ENCODE measurements around the gene DNAJC18. TPM values are rescaled to one million over a fixed set of nuclear protein-coding genes. Genes with fewer than 3 reads are reported as not detected.

The DNAJC18 gene
- total RNA-seq, 1 experiment from 2014 or later, result 16.7 TPM

DNA sequence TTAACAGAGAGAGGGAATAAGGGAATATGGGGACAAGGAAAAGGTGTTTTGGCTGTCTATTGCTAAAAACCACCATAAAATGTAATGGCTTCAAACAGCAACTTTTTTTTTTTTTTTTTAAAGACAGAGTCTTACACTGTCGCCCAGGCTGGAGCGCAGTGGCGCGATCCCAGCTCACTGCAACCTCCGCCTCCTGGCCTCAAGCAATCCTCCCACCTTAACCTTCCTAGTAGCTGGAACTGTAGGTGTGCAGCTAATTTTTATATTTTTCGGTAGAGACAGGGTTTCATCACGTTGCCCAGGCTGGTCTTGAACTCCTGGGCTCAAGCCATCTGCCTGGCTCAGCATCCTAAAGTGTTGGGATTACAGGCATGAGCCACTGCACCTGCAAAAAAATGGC lies 31.1 kb downstream of the DNAJC18 start:
- Histone ChIP-seq H3K9me3 (ENCODE audit: low read depth, low read length, poor library complexity, severe bottlenecking) (no peaks in the 10 kb centered on the region), H3K27me3 (replicated peaks; ENCODE audit: insufficient read depth, low read depth, low read length, poor library complexity) (no peaks in the 10 kb centered on the region), H3K36me3 (ENCODE audit: insufficient read depth, low read length, poor library complexity, severe bottlenecking) (no peaks in the 10 kb centered on the region), H3K4me1 (ENCODE audit: insufficient read depth, low read length, poor library complexity, severe bottlenecking) (peaks cover 8% of the 10 kb centered on the region), H3K27ac (ENCODE audit: low read depth, low read length, poor library complexity, severe bottlenecking) (no peak overlapping the region), H3K4me3 (ENCODE audit: low read depth, low read length, poor library complexity, severe bottlenecking) (no peak overlapping the region)
- no TSS peak for BruUV-seq (replicated peaks)
- TF ChIP-seq EZH2 (IDR thresholded peaks at IDR 0.05; ENCODE audit: borderline replicate concordance, low read depth, low read length, poor library complexity, severe bottlenecking) (no peak), CTCF (conservative IDR thresholded peaks at IDR 0.05; ENCODE audit: low read depth, low read length) (no peak)
- intact Hi-C loops (cut with micrococcal nuclease; ENCODE audit: unreplicated experiment), result no loop called here
- DNase-seq (ENCODE audit: low spot score), result no peak
- POLR2A ChIA-PET (ENCODE audit: low non-redundant PET), result interaction anchor here (0.7 kb wide), 1 partner anchor 13 kb away, joined by 3 read pairs; no protein-coding TSS in a partner anchor
- CTCF ChIA-PET, result no interaction called here

DNA sequence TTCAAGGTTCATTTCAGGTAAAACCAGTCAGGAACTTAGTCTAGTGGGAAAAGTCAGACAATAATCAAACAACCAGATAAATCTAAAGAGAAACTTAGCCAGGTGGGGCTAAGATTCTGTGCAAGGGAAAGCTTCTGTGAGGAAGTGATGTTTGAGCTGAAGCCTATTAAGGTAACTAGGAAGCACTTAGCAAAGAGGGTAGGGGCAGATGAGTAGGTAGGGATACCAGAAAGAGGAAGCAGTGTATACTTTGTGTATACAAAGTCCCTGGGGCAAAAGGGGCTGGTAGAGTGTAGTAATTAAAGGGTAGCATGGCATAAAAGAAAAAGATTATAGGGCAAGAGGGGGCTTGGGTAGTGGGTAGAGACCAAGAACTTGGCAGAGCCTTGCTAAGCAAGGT lies 31.8 kb downstream of the DNAJC18 start:
- no peak for TF ChIP-seq EZH2 (IDR thresholded peaks at IDR 0.05; ENCODE audit: borderline replicate concordance, low read depth, low read length, poor library complexity, severe bottlenecking)
- no peak for TF ChIP-seq CTCF (conservative IDR thresholded peaks at IDR 0.05; ENCODE audit: low read depth, low read length)
- intact Hi-C loops (cut with micrococcal nuclease; ENCODE audit: unreplicated experiment), result no loop called here
- CTCF ChIA-PET, result no interaction called here

DNA sequence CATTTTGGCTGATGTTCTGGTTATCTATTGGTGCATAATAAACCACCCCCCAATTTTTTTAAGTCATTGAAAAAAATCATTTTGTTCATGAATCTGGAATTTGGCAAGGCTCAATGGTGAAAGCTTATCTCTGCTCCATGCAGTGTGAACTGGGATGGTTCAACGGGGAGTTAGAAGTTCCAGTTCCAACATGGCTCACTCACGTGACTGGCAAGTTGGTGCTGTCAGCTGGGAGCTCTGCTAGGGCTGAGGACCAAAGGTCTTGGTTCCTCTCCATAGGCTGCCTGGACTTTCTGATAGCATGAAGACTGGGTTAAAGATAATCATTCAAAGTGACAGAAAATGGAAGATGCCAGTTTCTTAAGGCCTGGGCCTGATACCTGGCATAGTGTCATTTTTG lies 32.4 kb downstream of the DNAJC18 start:
- Histone ChIP-seq H3K36me3 (ENCODE audit: insufficient read depth, low read length, poor library complexity, severe bottlenecking) (no peaks in the 10 kb centered on the region), H3K4me1 (ENCODE audit: insufficient read depth, low read length, poor library complexity, severe bottlenecking) (peaks cover 8% of the 10 kb centered on the region), H3K27ac (ENCODE audit: low read depth, low read length, poor library complexity, severe bottlenecking) (no peak overlapping the region), H3K27me3 (replicated peaks; ENCODE audit: insufficient read depth, low read depth, low read length, poor library complexity) (no peaks in the 10 kb centered on the region), H3K4me3 (ENCODE audit: low read depth, low read length, poor library complexity, severe bottlenecking) (no peak overlapping the region), H3K9me3 (ENCODE audit: low read depth, low read length, poor library complexity, severe bottlenecking) (no peaks in the 10 kb centered on the region)
- no TSS peak for BruUV-seq (replicated peaks)
- intact Hi-C loops (cut with micrococcal nuclease; ENCODE audit: unreplicated experiment), result no loop called here
- no peak for DNase-seq (ENCODE audit: low spot score)
- ChIA-PET POLR2A (ENCODE audit: low non-redundant PET) (no interaction called here), CTCF (no interaction called here)
- TF ChIP-seq CTCF (conservative IDR thresholded peaks at IDR 0.05; ENCODE audit: low read depth, low read length) (no peak), EZH2 (IDR thresholded peaks at IDR 0.05; ENCODE audit: borderline replicate concordance, low read depth, low read length, poor library complexity, severe bottlenecking) (no peak)

More for the DNA sequence above, 31.8 kb downstream of the DNAJC18 start:
- H3K36me3 ChIP-seq (ENCODE audit: insufficient read depth, low read length, poor library complexity, severe bottlenecking), result no peaks in the 10 kb centered on the region
- H3K27ac ChIP-seq (ENCODE audit: low read depth, low read length, poor library complexity, severe bottlenecking), result no peak overlapping the region
- no peaks in the 10 kb centered on the region for H3K9me3 ChIP-seq (ENCODE audit: low read depth, low read length, poor library complexity, severe bottlenecking)
- no TSS peak for BruUV-seq (replicated peaks)
- no peak for DNase-seq (ENCODE audit: low spot score)
- peaks cover 8% of the 10 kb centered on the region for H3K4me1 ChIP-seq (ENCODE audit: insufficient read depth, low read length, poor library complexity, severe bottlenecking)
- no peaks in the 10 kb centered on the region for H3K27me3 ChIP-seq (replicated peaks; ENCODE audit: insufficient read depth, low read depth, low read length, poor library complexity)
- H3K4me3 ChIP-seq (ENCODE audit: low read depth, low read length, poor library complexity, severe bottlenecking), result no peak overlapping the region
- POLR2A ChIA-PET (ENCODE audit: low non-redundant PET), result interaction anchor here (0.7 kb wide), 1 partner anchor 14 kb away, joined by 3 read pairs; no protein-coding TSS in a partner anchor

Data from A673 (cell line).